Neural cell (in vitro differentiated cells): ENCODE results near the gene IREB2. TPM values are rescaled to one million over a fixed set of nuclear protein-coding genes. Genes with fewer than 3 reads are reported as not detected.

Experiments
- H2AFZ ChIP-seq: fragments of 200-600, 300-800 bp; sonication (generic), shearing (Covaris generic); 2 replicates; pipeline ENCODE4 v1.6.0; 2014; ENCODE audit warnings: low read depth, mild to moderate bottlenecking, antibody characterized with exemption, low read length, moderate library complexity
- H3F3A ChIP-seq: fragments of 200-600 bp; shearing (Covaris generic); 2 replicates; pipeline ENCODE4 v1.6.1; 2016; ENCODE audit warnings: mild to moderate bottlenecking, moderate library complexity, mixed read lengths, antibody characterized with exemption, low read length; ENCODE audit not compliant: insufficient read depth, poor library complexity, severe bottlenecking
- H3K27ac ChIP-seq: fragments of 200-600, 300-800 bp; sonication (generic), shearing (Covaris generic); 2 replicates; pipeline ENCODE4 v1.5.1; 2014; ENCODE audit warnings: mild to moderate bottlenecking, low read length, moderate library complexity
- H3K27me3 ChIP-seq: fragments of 300-800, 200-600 bp; sonication (generic), shearing (Covaris generic); 2 replicates; pipeline ENCODE4 v1.6.0; 2014; ENCODE audit warnings: mild to moderate bottlenecking, low read depth, low read length, moderate library complexity; ENCODE audit not compliant: insufficient read depth
- H3K36me3 ChIP-seq: fragments of 300-800, 200-600 bp; sonication (generic), shearing (Covaris generic); 2 replicates; pipeline ENCODE4 v1.5.1; 2014; ENCODE audit warnings: mild to moderate bottlenecking, antibody characterized with exemption, low read length, moderate library complexity; ENCODE audit not compliant: insufficient read depth
- H3K4me2 ChIP-seq: fragments of 300-800, 200-600 bp; sonication (generic), shearing (Covaris generic); 2 replicates; pipeline ENCODE4 v1.6.0; 2014; ENCODE audit warnings: mild to moderate bottlenecking, low read length
- H3K4me3 ChIP-seq: fragments of 300-800, 200-600 bp; sonication (generic), shearing (Covaris generic); 2 replicates; pipeline ENCODE4 v1.5.1; 2014; ENCODE audit warnings: mild to moderate bottlenecking, low read length, moderate library complexity
- H3K79me2 ChIP-seq: fragments of 200-600 bp; shearing (Covaris generic); replicated peaks from 2 replicates; pipeline ENCODE4 v1.6.0; 2014; ENCODE audit warnings: mild to moderate bottlenecking, low read length, moderate library complexity; ENCODE audit not compliant: insufficient read depth
- H3K9ac ChIP-seq: fragments of 300-800, 200-600 bp; sonication (generic), shearing (Covaris generic); 2 replicates; pipeline ENCODE4 v1.6.1; 2016; ENCODE audit warnings: mild to moderate bottlenecking, low read length, mixed read lengths
- H3K9me2 ChIP-seq: fragments of 200-600 bp; shearing (Covaris generic); 2 replicates; pipeline ENCODE4 v1.6.1; 2016; ENCODE audit warnings: mild to moderate bottlenecking, low read length, mixed read lengths; ENCODE audit not compliant: insufficient read depth
- H3K9me3 ChIP-seq: fragments of 200-600, 300-800 bp; sonication (generic), shearing (Covaris generic); 2 replicates; pipeline ENCODE4 v1.6.1; 2016; ENCODE audit warnings: mild to moderate bottlenecking, mixed run types, low read length, moderate library complexity, mixed read lengths
- H4K20me1 ChIP-seq: fragments of 200-600 bp; shearing (Covaris generic); 2 replicates; pipeline ENCODE4 v1.6.1; 2016; ENCODE audit warnings: mild to moderate bottlenecking, mixed run types; ENCODE audit not compliant: insufficient read depth
- CTCF ChIP-seq: fragments of 450-650 bp; IDR thresholded peaks from 2 replicates; pipeline ENCODE4 v1.5.1; 2014; ENCODE audit warnings: antibody characterized with exemption, mild to moderate bottlenecking, moderate library complexity; ENCODE audit not compliant: poor library complexity, severe bottlenecking
- EP300 ChIP-seq: fragments of 450-650 bp; conservative IDR thresholded peaks from 2 replicates; pipeline ENCODE4 v1.6.1; 2014; ENCODE audit warnings: antibody characterized with exemption, mild to moderate bottlenecking, moderate library complexity; ENCODE audit not compliant: poor library complexity, severe bottlenecking
- EZH2 ChIP-seq: fragments of 200-600, 300-800 bp; shearing (Covaris generic), sonication (generic); IDR thresholded peaks from 2 replicates; pipeline ENCODE4 v1.6.1; 2014; ENCODE audit warnings: antibody characterized with exemption, low read length, borderline replicate concordance, mild to moderate bottlenecking; ENCODE audit not compliant: insufficient read depth, poor library complexity, severe bottlenecking
- MXI1 ChIP-seq: fragments of 450-650 bp; conservative IDR thresholded peaks from 2 replicates; pipeline ENCODE4 v1.6.1; 2014; ENCODE audit warnings: antibody characterized with exemption, mild to moderate bottlenecking; ENCODE audit not compliant: poor library complexity, severe bottlenecking
- POLR2AphosphoS5 ChIP-seq: IDR thresholded peaks from 2 replicates; pipeline ENCODE4 v1.6.1; 2012
- RAD21 ChIP-seq: fragments of 450-650 bp; conservative IDR thresholded peaks from 2 replicates; pipeline ENCODE4 v1.6.1; 2014; ENCODE audit warnings: antibody characterized with exemption, mild to moderate bottlenecking, moderate library complexity
- SMC3 ChIP-seq: fragments of 450-650 bp; conservative IDR thresholded peaks from 2 replicates; pipeline ENCODE4 v1.6.1; 2014; ENCODE audit warnings: antibody characterized with exemption, mild to moderate bottlenecking, moderate library complexity; ENCODE audit not compliant: poor library complexity
- TAF1 ChIP-seq: IDR thresholded peaks from 2 replicates; pipeline ENCODE4 v1.6.1; 2012; ENCODE audit warnings: low read depth
- polyA plus RNA-seq: library from polyadenylated mRNA; depleted of rRNA; stranded (reverse); fragments of >200 nt; gene quantifications from 2 replicates; pipeline ENCODE4 v1.2.3, GENCODE V29; 2014
- TF ChIP-seq, protein P1 (sequence below): IDR thresholded peaks from 2 replicates; pipeline ENCODE4 v1.6.1; 2012; ENCODE audit warnings: borderline replicate concordance

Gene IREB2
- polyA plus RNA-seq, 1 donor from 2014 or later = 45.5 TPM

DNA sequence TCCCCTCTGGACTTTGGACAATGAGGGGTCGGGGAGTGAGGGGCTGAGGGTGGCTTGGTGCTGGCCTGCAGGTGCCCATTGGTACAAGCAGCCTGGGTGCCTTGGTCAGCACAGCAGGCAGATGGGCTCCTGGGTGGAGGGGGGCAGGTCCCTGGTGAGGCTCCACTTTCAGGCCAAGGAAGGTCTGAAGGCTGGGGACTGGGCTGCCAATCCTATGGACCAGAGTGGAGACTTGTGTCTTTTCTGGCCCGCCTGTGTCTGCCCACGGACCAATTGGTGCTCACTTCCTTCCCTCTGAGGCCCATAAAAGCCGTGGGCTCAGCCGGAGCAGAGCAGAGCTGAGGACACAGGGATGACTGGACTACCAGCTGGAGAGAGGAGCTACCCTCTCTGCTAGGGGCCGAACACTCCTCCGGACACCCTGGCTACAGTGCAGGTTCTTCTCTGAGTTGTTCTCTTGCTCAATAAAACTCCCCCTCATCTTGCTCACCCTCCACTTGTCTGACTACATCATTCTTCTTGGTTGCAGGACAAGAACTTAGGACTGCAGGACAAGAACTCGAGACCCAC lies 31.9 kb upstream of the IREB2 start:
- Histone ChIP-seq H3K4me2 (no peak overlapping the region), H3K79me2 (no peaks in the 10 kb centered on the region), H2AFZ (no peak overlapping the region), H3K4me3 (no peak overlapping the region), H3K36me3 (no peaks in the 10 kb centered on the region), H3K27ac (no peak overlapping the region), H3K9me3 (no peaks in the 10 kb centered on the region), H3K27me3 (no peaks in the 10 kb centered on the region), H3K9me2 (no peaks in the 10 kb centered on the region), H4K20me1 (no peaks in the 10 kb centered on the region), H3K9ac (no peak overlapping the region), H3F3A (no peaks in the 10 kb centered on the region)
- TF ChIP-seq SMC3 (no peak), EP300 (no peak), MXI1 (no peak), RAD21 (no peak)
- TF ChIP-seq, protein P1, sequence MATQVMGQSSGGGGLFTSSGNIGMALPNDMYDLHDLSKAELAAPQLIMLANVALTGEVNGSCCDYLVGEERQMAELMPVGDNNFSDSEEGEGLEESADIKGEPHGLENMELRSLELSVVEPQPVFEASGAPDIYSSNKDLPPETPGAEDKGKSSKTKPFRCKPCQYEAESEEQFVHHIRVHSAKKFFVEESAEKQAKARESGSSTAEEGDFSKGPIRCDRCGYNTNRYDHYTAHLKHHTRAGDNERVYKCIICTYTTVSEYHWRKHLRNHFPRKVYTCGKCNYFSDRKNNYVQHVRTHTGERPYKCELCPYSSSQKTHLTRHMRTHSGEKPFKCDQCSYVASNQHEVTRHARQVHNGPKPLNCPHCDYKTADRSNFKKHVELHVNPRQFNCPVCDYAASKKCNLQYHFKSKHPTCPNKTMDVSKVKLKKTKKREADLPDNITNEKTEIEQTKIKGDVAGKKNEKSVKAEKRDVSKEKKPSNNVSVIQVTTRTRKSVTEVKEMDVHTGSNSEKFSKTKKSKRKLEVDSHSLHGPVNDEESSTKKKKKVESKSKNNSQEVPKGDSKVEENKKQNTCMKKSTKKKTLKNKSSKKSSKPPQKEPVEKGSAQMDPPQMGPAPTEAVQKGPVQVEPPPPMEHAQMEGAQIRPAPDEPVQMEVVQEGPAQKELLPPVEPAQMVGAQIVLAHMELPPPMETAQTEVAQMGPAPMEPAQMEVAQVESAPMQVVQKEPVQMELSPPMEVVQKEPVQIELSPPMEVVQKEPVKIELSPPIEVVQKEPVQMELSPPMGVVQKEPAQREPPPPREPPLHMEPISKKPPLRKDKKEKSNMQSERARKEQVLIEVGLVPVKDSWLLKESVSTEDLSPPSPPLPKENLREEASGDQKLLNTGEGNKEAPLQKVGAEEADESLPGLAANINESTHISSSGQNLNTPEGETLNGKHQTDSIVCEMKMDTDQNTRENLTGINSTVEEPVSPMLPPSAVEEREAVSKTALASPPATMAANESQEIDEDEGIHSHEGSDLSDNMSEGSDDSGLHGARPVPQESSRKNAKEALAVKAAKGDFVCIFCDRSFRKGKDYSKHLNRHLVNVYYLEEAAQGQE = no peak

DNA sequence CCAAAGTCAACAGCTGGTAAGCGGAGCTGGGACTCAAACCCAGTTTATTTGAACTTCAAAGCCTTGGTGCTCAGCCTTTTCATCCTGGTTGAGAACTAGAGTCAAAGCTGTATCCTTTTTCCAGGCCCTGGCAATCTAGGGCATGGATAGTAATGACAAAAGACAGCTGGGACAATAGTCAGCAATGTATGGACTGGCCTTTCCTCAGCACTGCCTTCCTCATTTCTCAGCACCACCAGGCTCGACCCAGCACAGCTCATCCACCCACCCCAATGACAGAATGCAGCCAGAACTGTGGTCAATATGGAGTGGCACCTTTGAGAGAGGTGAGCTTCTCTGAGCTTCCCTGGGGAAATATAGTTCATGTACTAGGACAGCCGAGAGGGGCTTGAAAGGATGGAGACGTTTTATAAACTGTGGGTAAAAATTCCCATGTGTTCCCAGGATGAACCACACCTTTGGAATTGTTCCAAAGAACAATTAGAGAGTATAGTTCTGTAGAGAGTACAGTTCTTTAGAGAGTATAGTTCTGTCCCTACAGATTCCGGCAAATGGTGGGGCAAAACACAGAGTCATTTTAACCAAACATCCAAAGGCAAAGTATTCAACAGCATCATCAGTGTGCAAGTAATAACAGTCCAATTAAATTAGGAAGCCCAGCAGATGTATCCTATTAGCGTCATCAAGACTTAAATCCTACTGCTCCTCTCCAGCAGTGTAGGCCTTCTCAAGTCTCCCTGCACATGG lies 30.2 kb upstream of the IREB2 start:
- no peaks in the 10 kb centered on the region for H3K9me3 ChIP-seq
- TF ChIP-seq EP300 (no peak), RAD21 (no peak), TAF1 (no peak), SMC3 (no peak), EZH2 (no peak), POLR2AphosphoS5 (no peak), CTCF (no peak), MXI1 (no peak)
- TF ChIP-seq, protein P1 = no peak
- no peak overlapping the region for H2AFZ ChIP-seq
- no peaks in the 10 kb centered on the region for H3K79me2 ChIP-seq
- H3F3A ChIP-seq = no peaks in the 10 kb centered on the region
- H3K36me3 ChIP-seq = no peaks in the 10 kb centered on the region
- H3K4me3 ChIP-seq = no peak overlapping the region
- no peak overlapping the region for H3K27ac ChIP-seq
- no peak overlapping the region for H3K4me2 ChIP-seq
- no peak overlapping the region for H3K9ac ChIP-seq
- no peaks in the 10 kb centered on the region for H3K9me2 ChIP-seq
- H3K27me3 ChIP-seq = no peaks in the 10 kb centered on the region
- no peaks in the 10 kb centered on the region for H4K20me1 ChIP-seq
